Stimulated activated naive CD8-positive, alpha-beta T cell treated with anti-CD3 and anti-CD28 coated beads, Interleukin-15, amount 100 ng/mL, for 72 hours (primary cell): ENCODE results near the gene ICA1L.
A peak's percentile ranks its signal among the peaks of the same experiment; 100 is the strongest.
"Not testable (repeated sequence)": the region's sequence is repeated elsewhere in the genome, so short reads cannot be mapped to it uniquely, and the experiment has no call there.

Experiments
- ATAC-seq: fragments of 150-1000 bp; cut with Tn5 transposase; 2 replicates; pipeline ENCODE4 v1.10.0; 2021; ENCODE audit warnings: mild to moderate bottlenecking, moderate library complexity
- DNase-seq, 2 donors: peaks; one replicate each; pipeline ENCODE4 v3.0.0; 2021 to 2022
- H3K27ac Mint-ChIP-seq, 2 donors: one replicate each; pipeline ENCODE4 v1.8.0; 2022; ENCODE audit warnings: mild to moderate bottlenecking in 2 of 2, mixed read lengths in 2 of 2, moderate library complexity in 2 of 2
- H3K27me3 Mint-ChIP-seq: one replicate; pipeline ENCODE4 v1.8.0; 2022; ENCODE audit warnings: mixed read lengths
- H3K4me1 Mint-ChIP-seq: one replicate; pipeline ENCODE4 v1.8.0; 2022; ENCODE audit warnings: mild to moderate bottlenecking, mixed read lengths
- H3K4me3 Mint-ChIP-seq, 2 donors: one replicate each; pipeline ENCODE4 v1.8.0; 2022; ENCODE audit warnings: mild to moderate bottlenecking in 2 of 2, mixed read lengths in 2 of 2, moderate library complexity in 1 of 2
- H3K9me3 Mint-ChIP-seq, 2 donors: one replicate each; pipeline ENCODE4 v1.8.0; 2022; ENCODE audit warnings: mixed read lengths in 2 of 2

The ICA1L gene

GRCh38 chr2:202871300-202872141 lies at the start of gene ICA1L:
Gene ICA1L (minus strand): TSS chr2:202871766. CDS start chr2:202829009, 42,757 bp downstream.
- Mint-ChIP-seq H3K9me3 (no peaks in the 10 kb centered on the region), H3K4me3 (peak within 1 kb of the TSS; percentile 89), H3K27ac (peak within 1 kb of the TSS; percentile 95 to 98), H3K4me1 (peaks cover 5% of the 10 kb centered on the region), H3K27me3 (no peaks in the 10 kb centered on the region)
- DNase-seq (peak; percentile 70 to 83), ATAC-seq (peak; percentile 79)

DNA sequence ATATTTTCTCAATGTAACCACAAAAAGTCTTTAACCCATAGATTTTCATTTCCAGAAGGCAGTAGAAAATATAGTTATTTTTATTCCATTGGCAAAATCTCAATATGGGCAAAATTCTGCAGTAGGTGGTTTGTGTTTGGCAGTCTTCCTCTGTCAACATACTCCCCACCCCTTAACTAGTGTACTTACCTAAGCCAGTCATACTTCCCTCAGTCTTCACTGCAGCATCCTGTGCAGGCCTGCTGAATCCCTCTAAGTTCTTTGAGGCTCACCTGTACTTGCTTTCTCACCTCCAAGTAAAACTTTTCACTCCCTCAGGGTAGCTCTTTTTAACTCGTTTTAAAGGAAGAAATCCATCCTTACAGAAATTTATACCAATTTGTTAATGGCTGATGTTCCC lies 47.3 kb upstream of the ICA1L start:
- peaks cover 5% of the 10 kb centered on the region for H3K4me1 Mint-ChIP-seq
- H3K9me3 Mint-ChIP-seq, result no peaks in the 10 kb centered on the region
- no peak overlapping the region for H3K4me3 Mint-ChIP-seq
- no peaks in the 10 kb centered on the region for H3K27me3 Mint-ChIP-seq
- DNase-seq (no peak), ATAC-seq (no peak)
- no peak overlapping the region for H3K27ac Mint-ChIP-seq

DNA sequence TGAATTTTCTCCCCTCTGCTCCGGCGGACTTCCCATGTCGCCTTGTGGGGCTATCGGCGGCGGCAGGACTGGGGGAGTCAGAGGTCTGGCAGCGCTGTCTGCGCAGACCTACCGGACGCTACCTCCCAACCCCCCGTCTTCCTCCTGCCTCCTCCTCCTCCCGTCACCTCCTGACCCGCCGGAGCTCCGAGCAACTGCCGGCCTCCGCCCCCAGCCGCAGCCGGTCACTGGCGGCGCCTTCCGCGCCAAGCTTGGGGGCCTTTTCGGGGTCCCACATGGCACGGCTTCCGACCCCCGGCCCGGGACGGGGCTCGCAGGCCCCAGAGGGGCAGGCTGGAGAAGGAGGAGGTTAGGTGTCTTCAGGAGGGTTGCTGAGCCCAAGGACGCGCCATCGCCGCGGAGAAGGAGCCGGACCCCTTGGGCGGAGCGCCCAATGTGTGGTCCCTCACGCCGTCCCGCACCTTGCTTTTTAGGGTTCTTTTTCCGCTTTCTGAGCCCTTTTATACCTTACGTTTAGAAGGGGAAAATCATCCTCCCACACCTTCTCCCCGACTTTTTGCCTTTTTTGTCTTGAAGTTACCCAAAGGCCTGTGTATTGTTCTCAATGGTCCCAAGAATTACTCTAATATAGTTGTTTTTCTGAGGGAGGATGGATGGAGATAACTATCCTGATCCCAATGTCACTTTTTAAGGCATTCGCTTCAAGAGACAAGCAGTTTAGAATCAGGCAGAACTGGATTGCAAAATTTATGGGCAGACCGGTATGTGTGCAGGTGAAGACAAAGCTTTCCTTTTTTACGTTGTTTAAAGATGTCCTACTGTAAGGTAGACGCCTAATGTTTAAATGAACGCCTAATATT lies 41.0 kb upstream of the ICA1L start:
- ATAC-seq (peak; percentile 75), DNase-seq (peak in 1 of 2 donors; percentile 56)
- not testable (repeated sequence) for H3K9me3 Mint-ChIP-seq, H3K27me3 Mint-ChIP-seq
- peak overlapping the region; percentile 95 to 98 for H3K27ac Mint-ChIP-seq
- peaks cover 33% of the 10 kb centered on the region for H3K4me1 Mint-ChIP-seq
- H3K4me3 Mint-ChIP-seq, result peak overlapping the region; percentile 97 to 99

GRCh38 chr2:202911512-202912341 lies 40.2 kb upstream of the ICA1L start, which contains the start of the genes CARF and WDR12:
Gene CARF (plus strand): TSS chr2:202912275. CDS start chr2:202941903, 29,628 bp downstream.
Gene WDR12 (minus strand): TSS chr2:202911673. CDS start chr2:202911476, 197 bp downstream.
- Mint-ChIP-seq H3K27ac (peak within 1 kb of the TSS; percentile 95 to 98), H3K9me3 (no peaks in the 10 kb centered on the region), H3K27me3 (no peaks in the 10 kb centered on the region), H3K4me1 (peaks cover 37% of the 10 kb centered on the region), H3K4me3 (peak within 1 kb of the TSS; percentile 97 to 99)
- peak; percentile 86 to 91 for DNase-seq
- ATAC-seq, result peak; percentile 94

DNA sequence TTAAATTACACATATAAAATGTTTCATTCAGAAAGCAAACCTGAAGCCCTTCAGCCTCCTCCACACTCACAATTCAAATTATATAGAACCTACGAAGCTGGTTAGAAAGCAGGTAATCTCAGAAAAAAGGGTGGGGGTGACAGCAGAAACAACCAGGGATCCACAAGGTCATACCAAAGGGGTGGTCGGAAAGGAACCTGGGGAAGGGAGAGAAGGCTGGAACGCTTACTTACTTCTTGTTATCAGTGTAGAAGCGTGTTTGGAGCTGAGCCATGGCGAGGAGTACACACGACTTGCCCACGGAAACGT lies 39.6 kb upstream of the ICA1L start:
- no peaks in the 10 kb centered on the region for H3K27me3 Mint-ChIP-seq
- H3K27ac Mint-ChIP-seq, result peak overlapping the region; percentile 93 to 98
- DNase-seq, result no peak
- ATAC-seq, result peak; percentile 2
- H3K4me1 Mint-ChIP-seq, result peaks cover 37% of the 10 kb centered on the region
- no peaks in the 10 kb centered on the region for H3K9me3 Mint-ChIP-seq
- peak overlapping the region; percentile 97 to 99 for H3K4me3 Mint-ChIP-seq

- Mint-ChIP-seq H3K4me1 (peaks cover 37% of the 10 kb centered on the region), H3K27ac (no peak overlapping the region), H3K27me3 (no peaks in the 10 kb centered on the region), H3K4me3 (peak overlapping the region; percentile 97 to 99), H3K9me3 (peaks cover 0 to 2% of the 10 kb centered on the region in 2 donors)
- ATAC-seq (no peak), DNase-seq (no peak)
Observed at GRCh38 chr2:202910698-202911097, 39.1 kb upstream of the ICA1L start.

DNA sequence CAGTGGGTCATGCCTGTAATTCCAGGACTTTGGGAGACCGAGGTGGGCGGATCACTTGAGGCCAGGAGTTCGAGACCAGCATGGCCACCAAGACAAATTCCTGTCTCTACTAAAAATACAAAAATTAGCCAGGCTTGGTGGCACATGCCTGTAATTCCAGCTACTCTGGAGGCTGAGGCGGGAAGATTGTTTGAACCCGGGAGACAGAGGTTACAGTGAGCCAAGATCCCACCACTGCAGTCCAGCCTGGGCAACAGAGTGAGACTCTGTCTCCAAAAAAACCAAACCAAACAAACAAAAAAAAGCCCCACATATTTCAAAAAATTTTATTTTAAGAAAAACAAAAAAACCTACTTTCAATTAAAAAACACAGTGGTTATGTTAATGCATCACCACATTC lies 38.7 kb upstream of the ICA1L start:
- Mint-ChIP-seq H3K27ac (peak overlapping the region in 1 of 2 donors; percentile 33), H3K4me3 (peak overlapping the region; percentile 97 to 99), H3K4me1 (peaks cover 37% of the 10 kb centered on the region)
- DNase-seq, H3K9me3 Mint-ChIP-seq, H3K27me3 Mint-ChIP-seq, ATAC-seq: not testable (repeated sequence)

DNA sequence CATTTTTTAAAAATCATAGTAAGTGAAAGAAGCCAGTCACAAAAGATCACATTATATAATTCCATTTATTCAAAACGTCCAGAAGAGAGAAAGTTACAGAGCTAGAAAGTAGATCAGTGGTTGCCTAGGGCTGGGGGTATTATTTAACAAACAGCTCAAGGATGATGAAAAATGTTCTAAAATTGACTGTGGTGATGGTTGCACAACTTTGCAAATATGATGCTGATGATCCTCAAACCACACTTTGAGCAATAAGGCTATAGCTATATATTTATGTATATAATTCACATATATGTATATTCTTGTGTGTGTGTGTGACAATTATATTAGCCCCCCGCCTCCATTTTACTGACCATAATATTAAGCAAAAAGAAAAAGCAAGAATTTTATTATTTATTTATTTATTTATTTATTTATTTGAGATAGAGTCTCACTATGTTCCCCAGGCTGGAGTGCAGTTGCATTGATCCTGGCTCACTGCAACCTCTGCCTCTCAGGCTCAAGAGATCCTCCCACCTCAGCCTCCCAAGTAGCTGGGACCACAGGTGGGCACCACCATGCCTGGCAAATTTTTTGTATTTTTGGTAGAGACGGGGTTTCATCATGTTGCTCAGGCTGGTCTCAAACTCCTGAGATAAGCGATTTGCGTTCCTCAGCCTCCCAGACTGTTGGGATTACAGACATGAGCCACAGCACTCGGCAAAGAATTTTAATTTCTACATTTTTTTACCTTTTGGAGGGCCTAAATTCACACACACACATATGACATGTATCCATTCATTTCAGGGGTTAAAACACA lies 38.0 kb upstream of the ICA1L start:
- Mint-ChIP-seq H3K27me3 (no peaks in the 10 kb centered on the region), H3K4me1 (peaks cover 39% of the 10 kb centered on the region), H3K4me3 (peak overlapping the region; percentile 97 to 99), H3K27ac (peak overlapping the region in 1 of 2 donors; percentile 33), H3K9me3 (peaks cover 0 to 9% of the 10 kb centered on the region in 2 donors)
- ATAC-seq, result no peak
- no peak for DNase-seq

DNA sequence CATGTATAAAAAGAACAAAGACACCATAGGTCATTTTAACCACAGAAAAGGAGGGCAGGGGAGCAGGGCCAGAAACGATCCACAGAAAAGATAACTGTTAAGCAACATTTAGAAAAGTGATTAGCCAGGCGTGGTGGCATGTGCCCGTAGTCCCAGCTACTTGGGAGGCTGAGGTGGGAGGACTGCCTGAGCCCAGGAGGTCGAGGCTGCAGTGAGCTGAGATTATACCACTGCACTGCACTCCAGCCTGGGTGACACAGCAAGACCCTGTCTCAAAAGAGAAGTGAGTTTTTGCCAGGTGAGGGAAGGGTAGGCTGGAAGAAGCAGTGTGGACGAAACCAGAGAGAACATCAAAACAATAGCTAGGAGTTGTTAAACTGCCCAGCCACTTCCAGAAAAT lies 36.6 kb upstream of the ICA1L start:
- Mint-ChIP-seq H3K27ac (peak overlapping the region in 1 of 2 donors; percentile 48), H3K27me3 (no peaks in the 10 kb centered on the region), H3K4me1 (peaks cover 48% of the 10 kb centered on the region), H3K4me3 (no peak overlapping the region), H3K9me3 (peaks cover 0 to 13% of the 10 kb centered on the region in 2 donors)
- ATAC-seq, result no peak
- no peak for DNase-seq

GRCh38 chr2:202905507-202905906 lies 33.9 kb upstream of the ICA1L start:
- Mint-ChIP-seq H3K27ac (peak overlapping the region in 1 of 2 donors; percentile 44), H3K4me1 (peaks cover 44% of the 10 kb centered on the region), H3K9me3 (peaks cover 0 to 13% of the 10 kb centered on the region in 2 donors)
- not testable (repeated sequence) for DNase-seq, H3K27me3 Mint-ChIP-seq, ATAC-seq, H3K4me3 Mint-ChIP-seq

- H3K27me3 Mint-ChIP-seq, result no peaks in the 10 kb centered on the region
Observed at GRCh38 chr2:202885190-202885589, 13.6 kb upstream of the ICA1L start.

DNA sequence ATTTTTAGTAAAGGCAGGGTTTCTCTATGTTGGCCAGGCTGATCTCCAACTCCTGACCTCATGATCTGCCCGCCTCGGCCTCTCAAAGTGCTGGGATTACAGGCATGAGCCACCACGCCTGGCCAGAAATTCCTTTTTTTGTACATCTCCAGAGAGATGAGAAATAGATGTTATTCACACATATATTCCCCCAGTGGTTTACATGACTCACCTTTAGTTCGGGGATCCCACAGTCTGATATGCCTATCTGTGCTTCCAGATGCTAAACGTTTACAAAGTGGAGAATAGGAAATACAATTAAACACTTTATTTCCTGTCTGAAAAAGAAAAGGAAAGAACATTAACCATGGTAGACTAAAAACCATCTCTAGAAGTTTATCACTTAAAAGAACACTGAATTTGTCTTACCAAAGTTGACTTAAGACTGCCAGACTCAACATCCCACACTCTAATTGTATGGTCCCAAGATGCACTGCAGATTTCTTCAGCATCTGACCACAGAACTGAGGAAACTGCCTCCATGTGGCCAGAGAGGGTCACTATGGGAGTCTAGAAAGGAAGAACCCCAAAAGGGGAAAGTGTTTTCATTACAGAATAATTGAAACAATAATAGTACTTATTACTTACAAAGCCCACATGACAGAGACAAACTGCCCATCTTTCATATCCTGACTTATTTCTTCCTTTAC lies 12.6 kb upstream of the ICA1L start:
- H3K4me3 Mint-ChIP-seq, result no peak overlapping the region
- no peaks in the 10 kb centered on the region for H3K27me3 Mint-ChIP-seq
- no peak for ATAC-seq
- DNase-seq, result no peak
- H3K27ac Mint-ChIP-seq, result peak overlapping the region; percentile 38 to 78
- H3K9me3 Mint-ChIP-seq, result no peaks in the 10 kb centered on the region
- H3K4me1 Mint-ChIP-seq, result no peaks in the 10 kb centered on the region

More at GRCh38 chr2:202885190-202885589, 13.6 kb upstream of the ICA1L start:
- H3K4me1 Mint-ChIP-seq, result no peaks in the 10 kb centered on the region
- H3K27ac Mint-ChIP-seq, result peak overlapping the region in 1 of 2 donors; percentile 59
- H3K9me3 Mint-ChIP-seq, result no peaks in the 10 kb centered on the region
- H3K4me3 Mint-ChIP-seq, result no peak overlapping the region
- ATAC-seq (no peak), DNase-seq (no peak)

DNA sequence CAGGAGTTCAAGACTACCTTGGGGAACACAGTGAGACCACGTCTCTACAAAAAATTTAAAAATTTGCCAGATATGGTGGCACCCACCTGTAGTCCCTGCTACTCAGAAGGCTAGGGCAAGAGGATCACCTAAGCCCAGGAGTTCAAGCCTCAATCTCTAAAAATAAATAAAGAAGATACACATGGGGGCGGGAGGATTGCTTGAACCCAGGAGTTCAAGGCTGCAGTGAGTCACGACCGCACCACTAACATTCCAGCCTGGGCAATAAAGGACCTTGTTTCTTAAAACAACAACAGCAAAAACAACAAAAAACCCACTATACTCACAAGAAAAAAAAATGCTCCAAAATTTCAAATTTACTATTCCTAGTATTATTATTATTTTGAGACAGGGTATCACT lies 10.0 kb upstream of the ICA1L start:
- H3K4me1 Mint-ChIP-seq, result no peaks in the 10 kb centered on the region
- no peaks in the 10 kb centered on the region for H3K9me3 Mint-ChIP-seq
- H3K27ac Mint-ChIP-seq, result peak overlapping the region in 1 of 2 donors; percentile 25
- DNase-seq (no peak), ATAC-seq (no peak)
- no peaks in the 10 kb centered on the region for H3K27me3 Mint-ChIP-seq
- H3K4me3 Mint-ChIP-seq, result no peak overlapping the region

DNA sequence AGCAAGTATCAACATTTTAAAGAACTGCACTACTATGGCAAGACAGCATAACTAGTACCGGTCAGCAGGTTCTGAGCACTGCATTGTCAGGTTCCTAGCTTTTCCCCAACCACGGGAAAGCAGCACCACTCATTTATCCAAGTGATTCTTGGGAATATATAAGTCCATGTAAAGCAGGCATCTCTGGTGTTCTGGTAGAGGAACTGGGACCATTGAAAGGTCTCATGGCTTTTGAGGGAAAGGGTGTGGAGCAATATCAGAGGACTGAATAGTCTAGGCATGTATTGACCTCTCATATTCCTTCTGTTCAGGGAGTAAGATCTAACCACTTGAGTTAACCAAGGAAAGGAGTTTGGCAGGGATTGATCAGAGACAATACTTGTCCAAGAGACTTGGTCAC lies 6.1 kb upstream of the ICA1L start:
- H3K27ac Mint-ChIP-seq, result no peak overlapping the region
- no peak for ATAC-seq
- H3K4me3 Mint-ChIP-seq, result no peak overlapping the region
- no peak for DNase-seq
- H3K27me3 Mint-ChIP-seq, result no peaks in the 10 kb centered on the region
- no peaks in the 10 kb centered on the region for H3K9me3 Mint-ChIP-seq
- H3K4me1 Mint-ChIP-seq, result no peaks in the 10 kb centered on the region
